ENCODE data around the gene PCDHGA6. TPM values are rescaled to one million over a fixed set of nuclear protein-coding genes. Genes with fewer than 3 reads are reported as not detected.

PCDHGA6 gene
- total RNA-seq, 1 experiment from 2014 or later = 14.5 TPM

- Histone ChIP-seq H3K27ac (ENCODE audit: low read length) (no peak overlapping the region), H2AFZ (ENCODE audit: low read length) (no peak overlapping the region), H4K20me1 (ENCODE audit: insufficient read depth, low read depth, low read length) (no peaks in the 10 kb centered on the region), H3K27me3 (ENCODE audit: low read length) (no peaks in the 10 kb centered on the region), H3K9me2 (replicated peaks; ENCODE audit: insufficient read depth, low read length) (no peaks in the 10 kb centered on the region), H3K79me2 (ENCODE audit: low read length) (no peaks in the 10 kb centered on the region; the same call in 1 of the 2 replicates), H3K4me1 (ENCODE audit: low read length) (no peaks in the 10 kb centered on the region; the same call in 1 of the 2 replicates), H3K36me3 (ENCODE audit: insufficient read depth, low read length) (peaks cover 13% of the 10 kb centered on the region), H3K9me3 (ENCODE audit: low read length) (peaks cover 16% of the 10 kb centered on the region), H3K4me2 (ENCODE audit: low read depth, low read length, poor library complexity, severe bottlenecking) (no peak overlapping the region), H3K9ac (ENCODE audit: low read length) (no peak overlapping the region), H3K4me3 (ENCODE audit: low read length) (no peak overlapping the region)
- DNase-seq = no peak
Measured at GRCh38 chr5:141419074-141419880, 45.6 kb downstream of the PCDHGA6 start.

DNA sequence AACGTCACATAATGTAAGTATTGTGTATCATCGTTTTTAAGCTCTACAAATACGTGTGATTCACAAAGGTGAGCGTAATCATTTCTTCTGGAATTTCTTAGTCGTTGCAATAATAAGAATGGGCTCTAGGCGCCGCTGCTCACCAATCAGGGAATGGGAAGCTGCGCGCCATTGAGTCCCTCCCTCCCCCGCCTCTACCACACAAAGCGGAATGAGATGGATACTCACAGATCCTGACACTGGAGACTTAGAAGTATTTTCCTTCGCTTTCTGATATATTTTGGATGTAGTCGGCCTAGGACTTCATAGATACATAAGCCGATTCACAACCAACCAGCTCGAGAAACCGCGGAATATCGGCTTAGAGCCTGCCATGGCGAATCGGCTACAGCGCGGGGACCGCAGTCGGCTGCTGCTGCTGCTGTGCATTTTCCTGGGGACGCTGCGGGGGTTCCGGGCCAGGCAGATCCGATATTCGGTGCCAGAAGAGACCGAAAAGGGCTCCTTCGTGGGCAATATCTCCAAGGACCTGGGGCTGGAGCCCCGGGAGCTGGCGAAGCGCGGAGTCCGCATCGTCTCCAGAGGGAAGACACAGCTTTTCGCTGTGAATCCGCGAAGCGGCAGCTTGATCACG, 47.3 kb downstream of the PCDHGA6 start, which contains the start of gene PCDHGA11:
Gene PCDHGA11, plus strand, starts transcription at position 197 of the 634 bp plus-strand sequence. Its CDS starts 177 bp downstream, at position 374.
- no peak within 1 kb of the TSS for H2AFZ ChIP-seq (ENCODE audit: low read length)
- no peak within 1 kb of the TSS for H3K4me2 ChIP-seq (ENCODE audit: low read depth, low read length, poor library complexity, severe bottlenecking)
- no peaks in the 10 kb centered on the region for H3K79me2 ChIP-seq (ENCODE audit: low read length)
- H3K9me3 ChIP-seq (ENCODE audit: low read length) = peaks cover 16% of the 10 kb centered on the region
- H4K20me1 ChIP-seq (ENCODE audit: insufficient read depth, low read depth, low read length) = no peaks in the 10 kb centered on the region
- H3K4me3 ChIP-seq (ENCODE audit: low read length) = no peak within 1 kb of the TSS
- H3K9me2 ChIP-seq (replicated peaks; ENCODE audit: insufficient read depth, low read length) = no peaks in the 10 kb centered on the region
- DNase-seq = no peak
- H3K36me3 ChIP-seq (ENCODE audit: insufficient read depth, low read length) = peaks cover 13% of the 10 kb centered on the region
- H3K9ac ChIP-seq (ENCODE audit: low read length) = no peak within 1 kb of the TSS
- no peaks in the 10 kb centered on the region for H3K27me3 ChIP-seq (ENCODE audit: low read length)
- no peaks in the 10 kb centered on the region; the same call in 1 of the 2 replicates for H3K4me1 ChIP-seq (ENCODE audit: low read length)
- H3K27ac ChIP-seq (ENCODE audit: low read length) = no peak within 1 kb of the TSS

DNA sequence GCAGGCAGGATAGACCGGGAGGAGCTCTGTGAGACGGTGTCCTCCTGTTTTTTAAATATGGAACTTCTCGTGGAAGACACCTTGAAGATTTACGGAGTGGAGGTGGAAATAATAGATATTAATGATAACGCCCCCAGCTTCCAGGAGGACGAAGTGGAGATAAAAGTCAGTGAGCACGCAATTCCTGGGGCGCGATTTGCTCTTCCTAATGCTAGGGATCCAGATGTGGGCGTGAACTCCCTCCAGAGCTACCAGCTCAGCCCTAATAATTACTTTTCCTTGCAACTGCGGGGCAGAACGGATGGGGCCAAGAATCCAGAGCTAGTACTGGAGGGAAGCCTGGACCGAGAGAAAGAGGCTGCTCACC, 47.8 kb downstream of the PCDHGA6 start:
- Histone ChIP-seq H3K4me2 (ENCODE audit: low read depth, low read length, poor library complexity, severe bottlenecking) (no peak overlapping the region), H3K9me2 (replicated peaks; ENCODE audit: insufficient read depth, low read length) (no peaks in the 10 kb centered on the region), H3K36me3 (ENCODE audit: insufficient read depth, low read length) (peaks cover 14% of the 10 kb centered on the region), H3K27me3 (ENCODE audit: low read length) (no peaks in the 10 kb centered on the region), H3K9me3 (ENCODE audit: low read length) (peaks cover 16% of the 10 kb centered on the region), H3K27ac (ENCODE audit: low read length) (no peak overlapping the region), H3K4me3 (ENCODE audit: low read length) (no peak overlapping the region), H4K20me1 (ENCODE audit: insufficient read depth, low read depth, low read length) (no peaks in the 10 kb centered on the region), H2AFZ (ENCODE audit: low read length) (no peak overlapping the region), H3K4me1 (ENCODE audit: low read length) (no peaks in the 10 kb centered on the region; the same call in 1 of the 2 replicates), H3K79me2 (ENCODE audit: low read length) (no peaks in the 10 kb centered on the region), H3K9ac (ENCODE audit: low read length) (no peak overlapping the region)
- no peak for DNase-seq

DNA sequence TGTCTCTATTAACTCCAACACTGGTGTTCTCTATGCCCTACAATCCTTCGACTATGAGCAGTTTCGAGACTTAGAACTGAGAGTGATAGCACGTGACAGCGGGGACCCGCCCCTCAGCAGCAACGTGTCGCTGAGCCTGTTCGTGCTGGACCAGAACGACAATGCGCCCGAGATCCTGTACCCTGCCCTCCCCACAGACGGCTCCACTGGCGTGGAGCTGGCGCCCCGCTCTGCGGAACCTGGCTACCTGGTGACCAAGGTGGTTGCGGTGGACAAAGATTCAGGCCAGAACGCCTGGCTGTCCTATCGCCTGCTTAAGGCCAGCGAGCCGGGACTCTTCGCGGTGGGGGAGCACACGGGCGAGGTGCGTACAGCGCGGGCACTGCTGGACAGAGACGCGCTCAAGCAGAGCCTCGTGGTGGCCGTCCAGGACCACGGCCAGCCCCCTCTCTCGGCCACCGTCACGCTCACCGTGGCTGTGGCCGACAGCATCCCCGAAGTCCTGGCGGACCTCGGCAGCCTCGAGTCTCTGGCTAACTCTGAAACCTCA, 49.1 kb downstream of the PCDHGA6 start:
- peaks cover 20% of the 10 kb centered on the region for H3K9me3 ChIP-seq (ENCODE audit: low read length)
- DNase-seq = no peak
- no peak overlapping the region for H3K9ac ChIP-seq (ENCODE audit: low read length)
- H3K79me2 ChIP-seq (ENCODE audit: low read length) = no peaks in the 10 kb centered on the region
- H3K27ac ChIP-seq (ENCODE audit: low read length) = no peak overlapping the region
- no peaks in the 10 kb centered on the region for H3K27me3 ChIP-seq (ENCODE audit: low read length)
- peaks cover 14% of the 10 kb centered on the region for H3K36me3 ChIP-seq (ENCODE audit: insufficient read depth, low read length)
- no peaks in the 10 kb centered on the region for H3K9me2 ChIP-seq (replicated peaks; ENCODE audit: insufficient read depth, low read length)
- H3K4me3 ChIP-seq (ENCODE audit: low read length) = no peak overlapping the region
- no peaks in the 10 kb centered on the region for H4K20me1 ChIP-seq (ENCODE audit: insufficient read depth, low read depth, low read length)
- no peaks in the 10 kb centered on the region; the same call in 1 of the 2 replicates for H3K4me1 ChIP-seq (ENCODE audit: low read length)
- H3K4me2 ChIP-seq (ENCODE audit: low read depth, low read length, poor library complexity, severe bottlenecking) = no peak overlapping the region
- no peak overlapping the region for H2AFZ ChIP-seq (ENCODE audit: low read length)

- Histone ChIP-seq H3K4me1 (ENCODE audit: low read length) (no peaks in the 10 kb centered on the region; the same call in 1 of the 2 replicates), H3K79me2 (ENCODE audit: low read length) (no peaks in the 10 kb centered on the region), H3K4me2 (ENCODE audit: low read depth, low read length, poor library complexity, severe bottlenecking) (no peak overlapping the region), H3K27ac (ENCODE audit: low read length) (no peak overlapping the region), H2AFZ (ENCODE audit: low read length) (no peak overlapping the region), H3K9me2 (replicated peaks; ENCODE audit: insufficient read depth, low read length) (no peaks in the 10 kb centered on the region), H3K9ac (ENCODE audit: low read length) (no peak overlapping the region), H3K9me3 (ENCODE audit: low read length) (peaks cover 13% of the 10 kb centered on the region), H4K20me1 (ENCODE audit: insufficient read depth, low read depth, low read length) (no peaks in the 10 kb centered on the region), H3K36me3 (ENCODE audit: insufficient read depth, low read length) (peaks cover 4% of the 10 kb centered on the region; the same call in 1 of the 2 replicates), H3K4me3 (ENCODE audit: low read length) (no peak overlapping the region), H3K27me3 (ENCODE audit: low read length) (no peaks in the 10 kb centered on the region)
- DNase-seq = no peak
Measured at GRCh38 chr5:141427783-141428426, 54.2 kb downstream of the PCDHGA6 start.

Other genes starting within 250 kb of the PCDHGA6 start
- gene PCDHB5, start 238.7 kb upstream of the PCDHGA6 start, total RNA-seq (2014; rRNA removed; shearing (Covaris generic); ENCODE audit: low replicate concordance) = not detected in 2 replicates
- gene PCDHB6, start 223.8 kb upstream of the PCDHGA6 start, total RNA-seq (2014; rRNA removed; shearing (Covaris generic); ENCODE audit: low replicate concordance) = not detected in 2 replicates
- not detected in 2 replicates for gene PCDHB7, start 201.2 kb upstream of the PCDHGA6 start, total RNA-seq (2014; rRNA removed; shearing (Covaris generic); ENCODE audit: low replicate concordance)
- not detected in 2 replicates for gene PCDHB8, start 196.1 kb upstream of the PCDHGA6 start, total RNA-seq (2014; rRNA removed; shearing (Covaris generic); ENCODE audit: low replicate concordance)
- 0.04 and 0.54 TPM in 2 replicates for gene PCDHB16, start 191.5 kb upstream of the PCDHGA6 start, total RNA-seq (2014; rRNA removed; shearing (Covaris generic); ENCODE audit: low replicate concordance)
- gene PCDHB9, start 186.7 kb upstream of the PCDHGA6 start, total RNA-seq (2014; rRNA removed; shearing (Covaris generic); ENCODE audit: low replicate concordance) = 0.11 and 0.29 TPM in 2 replicates
- 0.11 TPM in 1 of 2 replicates, not detected in the other for gene PCDHB10, start 181.5 kb upstream of the PCDHGA6 start, total RNA-seq (2014; rRNA removed; shearing (Covaris generic); ENCODE audit: low replicate concordance)
- gene PCDHB11, start 174.3 kb upstream of the PCDHGA6 start, total RNA-seq (2014; rRNA removed; shearing (Covaris generic); ENCODE audit: low replicate concordance) = not detected in 2 replicates
- not detected in 2 replicates for gene PCDHB12, start 165.2 kb upstream of the PCDHGA6 start, total RNA-seq (2014; rRNA removed; shearing (Covaris generic); ENCODE audit: low replicate concordance)
- gene PCDHB13, start 160.0 kb upstream of the PCDHGA6 start, total RNA-seq (2014; rRNA removed; shearing (Covaris generic); ENCODE audit: low replicate concordance) = 0.19 and 0.69 TPM in 2 replicates
- gene PCDHB14, start 150.5 kb upstream of the PCDHGA6 start, total RNA-seq (2014; rRNA removed; shearing (Covaris generic); ENCODE audit: low replicate concordance) = 0.48 and 0.90 TPM in 2 replicates
- gene PCDHB15, start 128.5 kb upstream of the PCDHGA6 start, total RNA-seq (2014; rRNA removed; shearing (Covaris generic); ENCODE audit: low replicate concordance) = 0.25 TPM in 1 of 2 replicates, not detected in the other
- 0.65 and 0.82 TPM in 2 replicates for gene SLC25A2, start 69.8 kb upstream of the PCDHGA6 start, total RNA-seq (2014; rRNA removed; shearing (Covaris generic); ENCODE audit: low replicate concordance)
- 70.0 and 85.9 TPM in 2 replicates for gene TAF7, start 53.1 kb upstream of the PCDHGA6 start, total RNA-seq (2014; rRNA removed; shearing (Covaris generic); ENCODE audit: low replicate concordance)
- 0.48 and 1.2 TPM in 2 replicates for gene PCDHGA1, start 43.4 kb upstream of the PCDHGA6 start, total RNA-seq (2014; rRNA removed; shearing (Covaris generic); ENCODE audit: low replicate concordance)
- 0.04 TPM in 1 of 2 replicates, not detected in the other for gene PCDHGA2, start 35.1 kb upstream of the PCDHGA6 start, total RNA-seq (2014; rRNA removed; shearing (Covaris generic); ENCODE audit: low replicate concordance)
- gene PCDHGA3, start 30.1 kb upstream of the PCDHGA6 start, total RNA-seq (2014; rRNA removed; shearing (Covaris generic); ENCODE audit: low replicate concordance) = not detected in 2 replicates
- 14.0 and 15.3 TPM in 2 replicates for gene PCDHGB1, start 23.8 kb upstream of the PCDHGA6 start, total RNA-seq (2014; rRNA removed; shearing (Covaris generic); ENCODE audit: low replicate concordance)
- gene PCDHGA4, start 18.9 kb upstream of the PCDHGA6 start, total RNA-seq (2014; rRNA removed; shearing (Covaris generic); ENCODE audit: low replicate concordance) = 11.1 and 13.5 TPM in 2 replicates
- 9.8 and 11.5 TPM in 2 replicates for gene PCDHGB2, start 13.9 kb upstream of the PCDHGA6 start, total RNA-seq (2014; rRNA removed; shearing (Covaris generic); ENCODE audit: low replicate concordance)
- 8.8 and 9.7 TPM in 2 replicates for gene PCDHGA5, start 9.7 kb upstream of the PCDHGA6 start, total RNA-seq (2014; rRNA removed; shearing (Covaris generic); ENCODE audit: low replicate concordance)
- gene PCDHGB3, start 3.6 kb upstream of the PCDHGA6 start, total RNA-seq (2014; rRNA removed; shearing (Covaris generic); ENCODE audit: low replicate concordance) = 19.5 and 22.7 TPM in 2 replicates
- gene PCDHGA7, start 8.9 kb downstream of the PCDHGA6 start, total RNA-seq (2014; rRNA removed; shearing (Covaris generic); ENCODE audit: low replicate concordance) = 8.4 and 11.5 TPM in 2 replicates
- gene PCDHGB4, start 13.8 kb downstream of the PCDHGA6 start, total RNA-seq (2014; rRNA removed; shearing (Covaris generic); ENCODE audit: low replicate concordance) = 6.3 and 10.0 TPM in 2 replicates
- gene PCDHGA8, start 18.7 kb downstream of the PCDHGA6 start, total RNA-seq (2014; rRNA removed; shearing (Covaris generic); ENCODE audit: low replicate concordance) = 8.8 and 9.6 TPM in 2 replicates
- 17.0 and 26.4 TPM in 2 replicates for gene PCDHGB5, start 24.1 kb downstream of the PCDHGA6 start, total RNA-seq (2014; rRNA removed; shearing (Covaris generic); ENCODE audit: low replicate concordance)
- 13.0 and 15.7 TPM in 2 replicates for gene PCDHGA9, start 28.9 kb downstream of the PCDHGA6 start, total RNA-seq (2014; rRNA removed; shearing (Covaris generic); ENCODE audit: low replicate concordance)
- gene PCDHGB6, start 34.1 kb downstream of the PCDHGA6 start, total RNA-seq (2014; rRNA removed; shearing (Covaris generic); ENCODE audit: low replicate concordance) = 5.5 and 8.8 TPM in 2 replicates
- 8.5 and 11.2 TPM in 2 replicates for gene PCDHGA10, start 39.1 kb downstream of the PCDHGA6 start, total RNA-seq (2014; rRNA removed; shearing (Covaris generic); ENCODE audit: low replicate concordance)
- 6.3 and 10.4 TPM in 2 replicates for gene PCDHGB7, start 43.8 kb downstream of the PCDHGA6 start, total RNA-seq (2014; rRNA removed; shearing (Covaris generic); ENCODE audit: low replicate concordance)
- 9.3 and 10.4 TPM in 2 replicates for gene PCDHGA11, start 47.2 kb downstream of the PCDHGA6 start, total RNA-seq (2014; rRNA removed; shearing (Covaris generic); ENCODE audit: low replicate concordance)
- gene PCDHGA12, start 56.6 kb downstream of the PCDHGA6 start, total RNA-seq (2014; rRNA removed; shearing (Covaris generic); ENCODE audit: low replicate concordance) = 6.6 and 7.8 TPM in 2 replicates
- 61.3 and 75.2 TPM in 2 replicates for gene PCDHGC3, start 102.1 kb downstream of the PCDHGA6 start, total RNA-seq (2014; rRNA removed; shearing (Covaris generic); ENCODE audit: low replicate concordance)
- gene PCDHGC4, start 111.1 kb downstream of the PCDHGA6 start, total RNA-seq (2014; rRNA removed; shearing (Covaris generic); ENCODE audit: low replicate concordance) = 7.0 and 11.8 TPM in 2 replicates
- 5.1 and 5.8 TPM in 2 replicates for gene PCDHGC5, start 115.2 kb downstream of the PCDHGA6 start, total RNA-seq (2014; rRNA removed; shearing (Covaris generic); ENCODE audit: low replicate concordance)
- 147 and 181 TPM in 2 replicates for gene DIAPH1, start 245.1 kb downstream of the PCDHGA6 start, total RNA-seq (2014; rRNA removed; shearing (Covaris generic); ENCODE audit: low replicate concordance)

Data from Karpas-422 (cell line).